K562 (cell line): ENCODE results near the gene CRYBG1. TPM values are rescaled to one million over a fixed set of nuclear protein-coding genes. Genes with fewer than 3 reads are reported as not detected.

Source experiments
- ATAC-seq: fragments of 200-7000 bp; cut with Tn5 transposase; 3 replicates; pipeline ENCODE4 v1.9.1; 2020; ENCODE audit warnings: moderate library complexity
- BruUV-seq: library from RNA; stranded (reverse); fragments of 400-500 nt; replicated peaks from 2 replicates; lab custom pipeline; 2021; lab: Mats Ljungman, UMichigan
- CTCF ChIA-PET: fragments of 300-600 bp; formaldehyde crosslinking; extraction: SDS; loops from one replicate; lab custom pipeline; 2021; ENCODE audit warnings: low intra/inter-chr PET ratio; lab: Yijun Ruan, JAX
- POLR2A ChIA-PET: fragments of 300-600, 350-650 bp; sonication (Branson Sonifier 250); formaldehyde crosslinking; extraction: SDS; loops from one replicate; lab custom pipeline; 2021; ENCODE audit warnings: antibody characterized with exemption, inconsistent platforms; lab: Yijun Ruan, JAX
- DNase-seq, 4 experiments: peaks; one replicate each; pipeline versions ENCODE4 v3.0.0 to v3.0.0-alpha.2; 2011 to 2018; ENCODE audit warnings: low spot score in 3 of 4, mixed read lengths in 3 of 4; ENCODE audit errors: extremely low read depth in 1 of 4
- FAIRE-seq: peaks from 2 replicates; lab custom pipeline; 2011; peaks lifted over from hg19 to GRCh38; lab: Jason Lieb, UNC
- H2AFZ ChIP-seq: 2 replicates; pipeline ENCODE4 v1.6.0; 2011; ENCODE audit warnings: low read depth, low read length, control low read depth, inconsistent platforms
- H3K27ac ChIP-seq: fragments of 200-600 bp; 3 replicates; pipeline ENCODE4 v1.8.0; 2011; ENCODE audit warnings: low read depth, mild to moderate bottlenecking, control low read depth, inconsistent platforms, low read length, moderate library complexity, mixed read lengths; ENCODE audit errors: extremely low read depth
- H3K27me3 ChIP-seq, 2 experiments: fragments of 300-600 bp in 1 of 2; 2 replicates in 1 of 2; 3 replicates in 1 of 2; pipeline versions ENCODE4 v1.6.0 to v1.8.0; 2011; ENCODE audit warnings: inconsistent platforms in 2 of 2, low read length in 2 of 2, mild to moderate bottlenecking in 1 of 2, mixed read lengths in 1 of 2, moderate library complexity in 1 of 2; ENCODE audit not compliant: control insufficient read depth in 2 of 2, insufficient read depth in 2 of 2
- H3K36me3 ChIP-seq: fragments of 300-600 bp; 3 replicates; pipeline ENCODE4 v1.8.0; 2011; ENCODE audit warnings: mild to moderate bottlenecking, low read length, inconsistent platforms; ENCODE audit not compliant: control insufficient read depth, insufficient read depth
- H3K4me1 ChIP-seq, 2 experiments: fragments of 200-600 bp in 1 of 2; replicated peaks in 1 of 2; 2 replicates in 1 of 2; 3 replicates in 1 of 2; pipeline versions ENCODE4 v1.5.1 to v1.8.0; 2011; ENCODE audit warnings: inconsistent platforms in 2 of 2, low read length in 2 of 2, mild to moderate bottlenecking in 1 of 2, mixed read lengths in 1 of 2, moderate library complexity in 1 of 2; ENCODE audit not compliant: control insufficient read depth in 2 of 2, insufficient read depth in 2 of 2
- H3K4me2 ChIP-seq: 2 replicates; pipeline ENCODE4 v1.6.1; 2011; ENCODE audit warnings: low read length, control low read depth, inconsistent platforms, mixed read lengths; ENCODE audit not compliant: insufficient read depth
- H3K4me3 ChIP-seq: fragments of 200-600 bp; sonication (generic), shearing (Covaris generic); 2 replicates; pipeline ENCODE4 v1.5.1; 2016; ENCODE audit warnings: control low read depth, inconsistent platforms
- H3K79me2 ChIP-seq: fragments of 200-600 bp; 3 replicates; pipeline ENCODE4 v1.8.0; 2011; ENCODE audit warnings: low read length, inconsistent platforms; ENCODE audit not compliant: control insufficient read depth, insufficient read depth
- H3K9ac ChIP-seq, 2 experiments: 2 replicates each; pipeline versions ENCODE4 v1.6.0 to v1.6.1; 2011; ENCODE audit warnings: low read depth in 2 of 2, low read length in 2 of 2, control low read depth in 1 of 2, inconsistent platforms in 1 of 2, mild to moderate bottlenecking in 1 of 2, mixed read lengths in 1 of 2; ENCODE audit not compliant: insufficient read depth in 1 of 2
- H3K9me1 ChIP-seq: one replicate; pipeline ENCODE4 v1.6.0; 2011; ENCODE audit warnings: inconsistent platforms, mild to moderate bottlenecking, low read length, moderate library complexity; ENCODE audit not compliant: control insufficient read depth, insufficient read depth
- H3K9me3 ChIP-seq: replicated peaks from 2 replicates; pipeline ENCODE4 v1.5.1; 2011; ENCODE audit warnings: low read depth, low read length, inconsistent platforms; ENCODE audit not compliant: control insufficient read depth, insufficient read depth
- H4K20me1 ChIP-seq: replicated peaks from 2 replicates; pipeline ENCODE4 v1.6.1; 2011; ENCODE audit warnings: low read length, inconsistent platforms, mixed read lengths; ENCODE audit not compliant: control insufficient read depth, insufficient read depth
- BMI1 ChIP-seq: fragments of 150-350 bp; IDR thresholded peaks from 2 replicates; pipeline ENCODE4 v1.6.1; 2014; ENCODE audit warnings: low read length
- GTF2E2 ChIP-seq: fragments of 200-800 bp; sonication (Bioruptor generic); IDR thresholded peaks from 2 replicates; pipeline ENCODE4 v1.6.1; 2016; ENCODE audit warnings: missing genetic modification characterization, missing compliant biosample characterization
- HMG20A ChIP-seq: fragments of 450-650 bp; formaldehyde crosslinking; conservative IDR thresholded peaks from 2 replicates; pipeline ENCODE4 v1.4.0; 2020; ENCODE audit warnings: mild to moderate bottlenecking, mixed read lengths
- KHSRP ChIP-seq: fragments of 450-650 bp; IDR thresholded peaks from 2 replicates; pipeline ENCODE4 v1.6.1; 2017
- RFX1 ChIP-seq: fragments of 450-650 bp; IDR thresholded peaks from 2 replicates; pipeline ENCODE4 v1.6.1; 2016; ENCODE audit warnings: mild to moderate bottlenecking, moderate library complexity
- ZBTB43 ChIP-seq: sonication (generic); formaldehyde crosslinking; IDR thresholded peaks from 2 replicates; pipeline ENCODE4 v1.8.0; 2023; ENCODE audit warnings: mild to moderate bottlenecking, missing genetic modification reagents
- WGBS: fragments of 100-300 bp; shearing (Covaris generic); methylation state at CpG from one replicate; pipeline ENCODE4 v1.1.6; 2016; ENCODE audit warnings: low coverage, mixed read lengths; ENCODE audit not compliant: insufficient coverage; ENCODE audit errors: missing lambda C conversion rate; 5-methylcytosine and 5-hydroxymethylcytosine counted together
- in situ Hi-C: fragments of 300-500 bp; cut with MboI; formaldehyde crosslinking; loops from 4 replicates; pipeline ENCODE4 v1.15.0; 2018; ENCODE audit warnings: inconsistent platforms, mixed read lengths
- intact Hi-C: fragments of 100-400 bp; cut with micrococcal nuclease; formaldehyde crosslinking; loops from 2 replicates; pipeline ENCODE4 v1.14.2; 2022
- polyA plus RNA-seq, 8 experiments: library from polyadenylated mRNA; depleted of rRNA in 4 of 8; stranded (reverse) in 5 of 8; unstranded in 3 of 8; fragments of >200 nt; fragmentation: Nextera tagmentation in 2 of 8; fragmentation: Illumina TruSeq in 1 of 8; extraction: Ambion mirVana in 2 of 8; extraction: Trizol in 1 of 8; gene quantifications; 2 replicates each; pipeline versions ENCODE4 v1.2.1 to v1.2.3, GENCODE V29; 2011 to 2014; ENCODE audit warnings: inconsistent platforms in 1 of 8, missing spikeins in 1 of 8
- total RNA-seq, 7 experiments: library from RNA; depleted of rRNA in 6 of 7; stranded (reverse); fragments of >200 nt in 6 of 7; fragmentation: Illumina TruSeq in 2 of 7; extraction: Trizol in 2 of 7; gene quantifications; 2 replicates each; pipeline versions ENCODE4 v1.2.1 to v1.2.3, GENCODE V29; 2011 to 2021; ENCODE audit warnings: low replicate concordance in 1 of 7

Gene CRYBG1
- total and polyA plus RNA-seq, 9 of the 15 experiments (the other 6 are each of a cell fraction or from before 2014, with no cell fraction given) = 0.07 to 0.47 (median 0.11) TPM

GRCh38 chr6:106372838-106373501 is 12.5 kb downstream of the CRYBG1 start:
- H3K4me2 ChIP-seq = no peak overlapping the region
- no peak overlapping the region for H3K9ac ChIP-seq
- H3K27me3 ChIP-seq = peaks cover 0 to 8% of the 10 kb centered on the region in 2 experiments; a peak in 2 of 5 replicates
- FAIRE-seq (no peak), DNase-seq (no peak), ATAC-seq (no peak)
- no peak overlapping the region for H2AFZ ChIP-seq
- in situ Hi-C loops = no loop called here
- WGBS = 0% methylated on average over 4 of the region's 4 CpGs
- CTCF ChIA-PET = no interaction called here
- H3K27ac ChIP-seq = no peak overlapping the region
- no peaks in the 10 kb centered on the region for H4K20me1 ChIP-seq
- POLR2A ChIA-PET = interaction anchor here (0.5 kb wide), 1 partner anchor 1335 kb away, joined by 3 read pairs; no protein-coding TSS in a partner anchor
- no peaks in the 10 kb centered on the region for H3K79me2 ChIP-seq
- TF ChIP-seq GTF2E2 (tag) = no peak
- no peak for TF ChIP-seq RFX1
- no peak for TF ChIP-seq KHSRP
- no peak for TF ChIP-seq HMG20A (CRISPR knock-in tag)
- TF ChIP-seq ZBTB43 (CRISPR knock-in tag) = no peak
- no peak for TF ChIP-seq BMI1
- intact Hi-C loops = no loop called here
- H3K9me1 ChIP-seq = no peaks in the 10 kb centered on the region
- H3K4me1 ChIP-seq = no peaks in the 10 kb centered on the region
- H3K4me3 ChIP-seq = no peak overlapping the region
- BruUV-seq = no TSS peak
- H3K36me3 ChIP-seq = no peaks in the 10 kb centered on the region
- no peaks in the 10 kb centered on the region for H3K9me3 ChIP-seq
